NCI-H1417 treated with DMSO at 0.1 percent for 48 hours (cell line): Measurements from ENCODE around the gene KRTAP3-2.
A peak's percentile ranks its signal among the peaks of the same experiment; 100 is the strongest.

ENCODE experiments used
- DNase-seq: peaks from one replicate; lab custom pipeline; 2025; lab: John Stamatoyannopoulos, UW

KRTAP3-2 gene

DNA sequence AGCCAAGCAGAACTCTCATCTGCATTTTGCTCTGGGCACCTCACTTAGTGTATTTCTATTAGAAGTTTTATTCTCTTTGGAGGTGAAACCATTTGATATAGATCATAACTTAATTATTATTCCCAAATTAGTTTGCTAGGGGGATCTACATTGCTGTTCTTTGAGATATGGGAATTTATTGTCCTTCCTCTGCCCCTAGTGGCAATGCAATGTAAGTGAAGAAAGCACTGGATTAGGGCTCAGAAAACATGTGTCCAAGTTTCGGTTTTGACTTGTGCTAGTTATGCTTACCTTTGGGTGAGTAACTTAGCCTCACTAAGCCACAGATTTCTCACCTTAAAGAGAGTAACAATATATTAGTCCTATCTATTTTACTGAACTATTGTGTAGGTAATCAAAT is 35.9 kb downstream of the KRTAP3-2 start:
- DNase-seq: no peak

DNA sequence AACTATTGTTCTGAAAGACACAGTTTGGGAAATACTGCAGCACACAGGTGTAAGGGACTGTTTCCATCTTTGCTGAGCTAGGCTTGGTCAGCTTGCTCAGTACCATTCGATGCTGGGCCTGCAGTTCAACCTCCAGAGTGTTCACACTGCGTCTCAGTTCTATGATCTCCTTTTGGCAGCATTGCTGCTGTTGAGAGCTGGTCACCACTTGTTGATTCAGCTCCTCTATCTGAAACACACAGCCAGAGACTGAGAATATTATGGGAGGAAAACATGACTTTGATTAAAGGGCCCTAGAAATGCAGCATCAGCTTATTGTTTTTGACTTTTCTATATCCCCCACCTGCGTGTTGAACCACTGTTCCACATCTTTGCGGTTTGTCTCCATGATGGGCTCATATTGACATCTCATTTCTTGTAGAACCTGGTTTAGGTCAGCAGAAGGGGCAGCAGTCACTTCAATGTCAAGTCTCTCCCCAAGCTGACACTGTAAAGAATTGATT is 37.6 kb downstream of the KRTAP3-2 start:
- DNase-seq: no peak

DNA sequence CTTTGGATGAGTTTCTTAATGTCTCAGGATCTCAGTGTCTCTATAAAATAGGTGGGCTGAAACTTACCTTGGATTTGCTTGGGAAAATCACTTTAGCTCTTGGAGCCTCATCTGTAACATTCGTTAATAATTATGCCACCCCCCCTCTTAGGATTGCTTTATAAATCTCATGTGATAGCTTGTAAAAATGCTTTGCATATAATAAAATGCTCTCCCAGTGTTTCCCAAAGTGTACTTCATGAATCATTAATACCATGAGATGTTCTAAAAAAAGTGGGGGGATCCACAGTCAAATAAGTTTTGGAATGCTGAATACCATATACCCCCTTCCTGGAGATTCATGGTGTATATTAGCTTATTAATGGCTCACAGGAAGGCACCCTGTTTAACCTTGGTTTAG is 38.1 kb downstream of the KRTAP3-2 start:
- DNase-seq: no peak

DNA sequence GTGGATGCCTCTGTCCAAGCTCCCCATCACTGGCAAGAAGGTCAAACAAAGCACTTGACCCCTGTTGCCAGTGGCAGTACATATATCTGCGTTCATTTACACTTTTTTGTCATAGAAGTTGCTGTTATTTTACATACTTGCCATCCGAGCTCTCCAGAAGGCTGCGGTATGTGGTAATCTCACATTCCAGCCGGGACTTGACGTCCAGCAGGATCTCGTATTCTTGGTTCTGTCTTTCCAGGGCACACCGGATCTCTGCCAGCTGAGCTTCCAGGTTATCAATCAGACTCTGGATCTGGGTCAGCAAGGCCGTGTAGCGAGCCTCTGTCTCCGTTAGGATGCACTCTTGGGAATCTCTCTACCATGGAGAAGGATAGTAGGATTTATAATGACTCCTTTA is 39.6 kb downstream of the KRTAP3-2 start:
- DNase-seq: no peak

DNA sequence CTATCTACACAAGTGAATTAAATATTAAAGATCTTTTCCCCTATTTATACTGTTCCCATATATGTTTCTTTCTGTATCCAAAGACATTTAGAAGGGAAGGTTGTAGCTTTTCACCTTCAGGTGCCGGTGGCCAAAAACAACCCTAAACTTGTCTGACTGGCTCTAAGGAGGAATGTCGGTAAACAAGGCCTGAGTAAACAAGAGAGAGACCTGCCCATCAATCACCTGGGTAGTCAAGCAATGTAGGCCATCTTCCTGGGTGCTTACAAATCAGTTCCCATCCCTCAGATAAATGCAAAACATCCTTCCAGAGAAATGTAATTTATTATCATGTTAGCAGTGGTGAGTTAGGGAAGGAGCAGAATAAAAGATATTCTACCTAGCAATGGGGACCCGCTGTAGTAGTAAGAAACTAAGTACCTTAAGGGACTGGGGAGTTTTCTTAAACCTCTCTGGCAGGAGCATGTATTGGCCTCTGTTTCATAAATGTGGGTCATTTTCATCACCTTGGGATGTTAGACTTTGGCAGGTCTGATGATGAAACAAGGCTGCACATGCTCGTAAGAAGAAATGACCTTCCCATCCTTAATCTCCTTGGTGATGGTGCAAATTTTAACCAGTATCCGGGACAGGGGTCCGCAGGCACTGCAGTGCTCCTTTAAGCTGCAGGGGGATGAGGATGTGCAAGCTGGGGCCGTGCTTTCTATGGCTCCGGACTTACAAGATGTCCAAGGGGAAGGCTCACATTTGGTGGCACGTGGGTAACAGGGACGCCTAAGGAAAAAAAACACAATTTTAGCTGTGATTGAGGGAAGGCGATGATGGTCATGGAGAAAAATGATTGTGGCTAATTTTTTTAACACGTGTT is 41.4 kb downstream of the KRTAP3-2 start:
- no peak for DNase-seq

DNA sequence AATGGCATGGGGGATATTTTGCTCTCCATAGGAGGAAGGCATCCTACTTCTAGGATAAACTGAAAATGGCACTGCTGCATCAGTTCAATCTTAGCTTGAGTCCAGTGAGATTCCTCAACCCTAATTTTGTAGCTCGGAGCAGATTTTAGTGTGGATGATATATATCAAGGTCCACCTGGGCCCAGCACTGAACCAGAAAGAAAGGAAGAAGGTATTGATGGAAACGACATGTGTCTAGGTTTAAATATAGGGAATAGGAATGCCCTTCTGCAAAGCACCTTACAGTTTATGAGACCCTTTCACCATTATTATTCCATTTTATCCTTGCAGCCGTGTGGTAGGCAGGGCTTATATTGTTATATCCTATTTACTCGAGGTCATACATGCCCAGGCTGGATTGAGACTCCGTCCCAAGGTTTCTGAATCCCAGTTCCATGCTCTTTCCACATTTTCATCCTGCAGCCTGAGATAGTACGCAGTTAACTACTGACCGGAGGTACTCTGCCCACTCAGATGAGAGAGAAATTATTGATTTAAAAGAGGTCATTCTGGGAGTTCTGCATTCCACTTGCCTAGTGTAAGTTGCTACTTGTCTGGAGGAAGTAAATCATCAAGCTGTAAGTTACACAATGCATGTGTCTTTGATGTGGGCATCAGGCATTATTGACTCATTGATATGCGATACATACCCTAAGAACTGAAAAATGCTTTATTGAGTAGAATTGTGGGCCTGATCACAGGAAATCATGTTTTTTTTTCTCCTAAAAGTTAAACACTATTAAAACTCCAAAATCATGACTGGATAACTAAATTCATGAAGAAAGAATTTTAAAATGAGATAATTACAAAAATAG is 43.1 kb downstream of the KRTAP3-2 start:
- DNase-seq: no peak

DNA sequence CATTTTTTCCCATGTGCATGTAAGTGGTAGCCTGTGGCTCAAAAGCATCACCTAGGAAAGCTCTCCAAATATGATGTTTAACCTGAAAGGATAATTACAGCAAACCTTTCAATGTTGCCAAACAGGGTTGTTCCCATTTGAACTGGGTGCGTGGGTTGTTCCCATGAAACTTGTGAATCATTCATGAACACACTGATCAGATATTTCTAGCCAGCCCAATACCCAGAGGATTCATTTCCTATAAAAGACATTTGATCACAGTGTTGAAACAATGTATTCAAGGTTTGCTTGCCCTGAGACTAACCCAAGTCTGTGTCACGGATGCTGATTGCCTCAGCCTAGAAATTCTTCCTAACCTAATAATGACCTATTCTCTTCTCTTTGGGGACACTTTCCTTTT is 45.8 kb downstream of the KRTAP3-2 start:
- no peak for DNase-seq

DNA sequence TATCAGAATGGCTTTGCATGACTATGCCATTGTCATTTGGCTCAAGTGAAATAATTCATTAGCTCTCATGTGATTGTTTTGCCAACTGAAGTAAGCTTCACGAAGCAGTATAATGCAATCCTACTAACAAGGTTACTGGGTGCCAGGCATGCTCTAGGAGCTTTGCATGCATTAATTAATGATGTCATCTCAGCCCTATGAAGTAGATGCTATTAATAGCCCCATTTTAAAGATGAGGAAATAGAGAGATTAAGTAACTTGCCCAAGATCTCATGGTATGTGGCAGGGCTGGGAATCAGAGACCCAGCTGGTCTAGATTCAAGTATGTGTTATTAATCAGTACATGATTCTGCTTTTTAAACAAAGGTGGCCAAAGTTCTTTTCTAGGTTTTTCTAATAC is 47.0 kb downstream of the KRTAP3-2 start:
- DNase-seq: no peak

DNA sequence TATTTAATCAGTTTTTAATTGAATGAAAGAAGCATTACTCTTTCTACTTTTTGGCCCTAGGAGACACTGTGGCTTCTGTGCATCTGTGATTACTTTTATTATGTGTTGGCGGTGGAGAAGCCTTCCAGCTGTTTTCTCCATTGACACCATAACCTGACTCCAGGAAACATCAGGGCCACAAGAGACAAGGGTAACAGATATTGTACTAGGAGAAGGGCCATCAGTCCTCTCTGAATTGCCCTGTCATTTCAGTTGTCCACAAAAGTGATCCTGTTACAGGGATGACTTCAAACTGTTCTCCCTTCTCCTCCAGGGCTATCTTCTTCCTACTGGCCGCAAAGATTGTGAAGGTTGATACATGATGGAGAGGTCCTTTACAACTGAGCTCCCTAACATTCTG is 47.6 kb downstream of the KRTAP3-2 start:
- DNase-seq: no peak

DNA sequence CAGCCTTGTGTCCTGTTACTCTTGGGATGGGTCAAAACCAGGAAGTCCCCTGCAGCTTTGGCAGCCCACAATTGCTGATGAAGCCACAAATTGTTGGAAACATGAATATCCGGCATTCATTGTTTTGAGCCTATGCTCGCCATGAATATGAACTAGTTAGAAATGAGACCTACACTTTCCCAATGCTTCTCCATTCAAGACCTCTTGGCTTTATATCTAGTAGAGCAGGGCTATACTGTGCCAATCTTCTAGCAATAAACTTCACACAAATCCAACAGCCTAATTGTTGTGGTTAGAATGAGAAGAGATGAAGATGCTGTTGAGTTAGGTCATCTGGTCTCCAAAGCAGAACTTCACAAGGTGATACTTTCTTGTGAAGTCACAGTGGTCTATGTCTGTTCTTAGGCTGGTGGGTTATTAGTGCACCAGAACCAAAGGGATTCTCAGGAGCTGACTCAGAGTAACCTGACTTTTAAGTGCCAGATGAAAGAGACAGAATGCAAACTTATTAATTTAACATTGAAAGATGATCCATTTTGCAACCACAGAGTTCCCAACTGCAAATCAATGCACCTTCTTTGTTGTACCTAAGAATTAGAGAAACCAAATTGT is 48.6 kb downstream of the KRTAP3-2 start:
- DNase-seq: no peak

DNA sequence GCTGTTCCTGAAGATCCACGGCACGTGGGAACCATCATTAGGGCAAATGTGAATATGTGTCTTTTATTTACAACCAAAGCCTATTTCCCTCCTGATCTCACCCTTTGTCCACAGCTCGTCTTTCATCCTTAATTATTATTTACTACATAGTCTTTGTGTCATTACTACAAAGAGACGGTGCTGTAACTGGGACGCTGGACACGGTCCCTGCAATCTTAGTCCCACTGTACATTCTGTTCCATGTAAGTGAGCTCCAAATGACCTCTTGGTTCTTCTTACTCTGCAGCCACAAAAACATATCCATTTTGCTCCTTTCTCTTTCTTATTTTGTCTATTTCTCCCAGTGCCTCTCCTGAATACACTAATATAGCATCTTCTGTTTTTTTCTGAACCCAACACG is 49.5 kb downstream of the KRTAP3-2 start:
- DNase-seq: peak; percentile 51

DNA sequence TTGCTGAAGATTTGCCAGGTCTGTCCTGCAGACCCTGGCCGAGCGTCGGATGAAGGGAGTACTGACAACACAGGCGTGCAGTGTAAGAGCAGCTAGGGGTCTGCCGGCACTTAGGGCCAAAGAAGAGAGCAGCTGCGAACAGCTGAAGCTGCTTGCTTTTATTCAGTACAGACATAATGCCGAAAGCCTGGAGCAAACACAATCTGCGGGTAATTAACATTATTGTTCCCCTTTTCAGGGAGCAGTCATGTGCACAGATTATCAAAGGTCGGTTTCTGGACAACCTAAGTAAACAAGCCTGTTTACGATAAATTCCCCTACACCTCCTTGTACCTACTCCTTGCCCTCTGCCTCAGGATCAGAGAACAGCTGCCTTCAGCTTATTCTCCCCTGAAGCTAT is 50.3 kb downstream of the KRTAP3-2 start:
- peak; percentile 16 for DNase-seq
